ENCODE results near the gene GRAP. TPM values are rescaled to one million over a fixed set of nuclear protein-coding genes. Genes with fewer than 3 reads are reported as not detected.

The GRAP gene
- total and polyA plus RNA-seq, 4 donors, result 0.87 to 6.3 (median 3.2) TPM

GRCh38 chr17:18986541-18987229 is 60.1 kb downstream of the GRAP start:
- 90 to 91% methylated on average over 21 of the region's 21 CpGs for WGBS, 2 donors
- H3K4me1 ChIP-seq (ENCODE audit: control insufficient read depth in 1 of 2, insufficient read depth in 2 of 2, low read length in 2 of 2), result no peaks in the 10 kb centered on the region
- no peak overlapping the region for H3K27ac ChIP-seq (ENCODE audit: low read depth in 1 of 2, low read length in 2 of 2)
- intact Hi-C loops (cut with DNase I), result no loop called here
- no peaks in the 10 kb centered on the region for H3K27me3 ChIP-seq (ENCODE audit: control insufficient read depth in 1 of 2, insufficient read depth in 2 of 2, low read length in 1 of 2)
- ATAC-seq (ENCODE audit: low FRiP score) (no peak), DNase-seq (no peak)
- no peak overlapping the region for H3K4me3 ChIP-seq (ENCODE audit: low read length in 2 of 2)
- peaks cover 0 to 3% of the 10 kb centered on the region in 2 donors for H3K36me3 ChIP-seq (ENCODE audit: control insufficient read depth in 1 of 2, insufficient read depth in 2 of 2, low read length in 1 of 2)
- H3K9me3 ChIP-seq (ENCODE audit: control insufficient read depth, low read length), result no peaks in the 10 kb centered on the region

- Histone ChIP-seq H3K27ac (ENCODE audit: low read depth in 1 of 2, low read length in 2 of 2) (no peak overlapping the region), H3K4me1 (ENCODE audit: control insufficient read depth in 1 of 2, insufficient read depth in 2 of 2, low read length in 2 of 2) (no peaks in the 10 kb centered on the region), H3K27me3 (ENCODE audit: control insufficient read depth in 1 of 2, insufficient read depth in 2 of 2, low read length in 1 of 2) (no peaks in the 10 kb centered on the region), H3K36me3 (ENCODE audit: control insufficient read depth in 1 of 2, insufficient read depth in 2 of 2, low read length in 1 of 2) (peaks cover 0 to 3% of the 10 kb centered on the region in 2 donors), H3K9me3 (ENCODE audit: control insufficient read depth, low read length) (no peaks in the 10 kb centered on the region), H3K4me3 (ENCODE audit: low read length in 2 of 2) (no peak overlapping the region)
- ATAC-seq (ENCODE audit: low FRiP score), result no peak
- 94 to 98% methylated on average over 7 to 9 of the region's 9 CpGs for WGBS, 2 donors
- DNase-seq, result no peak
- intact Hi-C loops (cut with DNase I), result no loop called here
Measured at GRCh38 chr17:18985475-18985874, 61.3 kb downstream of the GRAP start.

GRCh38 chr17:18984273-18985114 is 62.3 kb downstream of the GRAP start:
- peaks cover 0 to 3% of the 10 kb centered on the region in 2 donors for H3K36me3 ChIP-seq (ENCODE audit: control insufficient read depth in 1 of 2, insufficient read depth in 2 of 2, low read length in 1 of 2)
- intact Hi-C loops (cut with DNase I), result no loop called here
- no peaks in the 10 kb centered on the region for H3K4me1 ChIP-seq (ENCODE audit: control insufficient read depth in 1 of 2, insufficient read depth in 2 of 2, low read length in 2 of 2)
- 94 to 96% methylated on average over 21 of the region's 21 CpGs for WGBS, 2 donors
- H3K27me3 ChIP-seq (ENCODE audit: control insufficient read depth in 1 of 2, insufficient read depth in 2 of 2, low read length in 1 of 2), result no peaks in the 10 kb centered on the region
- no peaks in the 10 kb centered on the region for H3K9me3 ChIP-seq (ENCODE audit: control insufficient read depth, low read length)
- no peak for DNase-seq
- ATAC-seq (ENCODE audit: low FRiP score), result no peak
- H3K27ac ChIP-seq (ENCODE audit: low read depth in 1 of 2, low read length in 2 of 2), result no peak overlapping the region
- no peak overlapping the region for H3K4me3 ChIP-seq (ENCODE audit: low read length in 2 of 2)

- WGBS, 2 donors, result 86 to 87% methylated on average over 30 of the region's 30 CpGs
- intact Hi-C loops (cut with DNase I), result no loop called here
- H3K36me3 ChIP-seq (ENCODE audit: control insufficient read depth in 1 of 2, insufficient read depth in 2 of 2, low read length in 1 of 2), result peaks cover 0 to 11% of the 10 kb centered on the region in 2 donors
- H3K9me3 ChIP-seq (ENCODE audit: control insufficient read depth, low read length), result no peaks in the 10 kb centered on the region
- ATAC-seq (ENCODE audit: low FRiP score), result no peak
- H3K27ac ChIP-seq (ENCODE audit: low read depth in 1 of 2, low read length in 2 of 2), result no peak overlapping the region
- H3K4me1 ChIP-seq (ENCODE audit: control insufficient read depth in 1 of 2, insufficient read depth in 2 of 2, low read length in 2 of 2), result no peaks in the 10 kb centered on the region
- H3K4me3 ChIP-seq (ENCODE audit: low read length in 2 of 2), result no peak overlapping the region
- no peaks in the 10 kb centered on the region for H3K27me3 ChIP-seq (ENCODE audit: control insufficient read depth in 1 of 2, insufficient read depth in 2 of 2, low read length in 1 of 2)
- DNase-seq, result no peak
Measured at GRCh38 chr17:18981642-18982424, 64.9 kb downstream of the GRAP start.

GRCh38 chr17:18981335-18981641 is 65.5 kb downstream of the GRAP start:
- Histone ChIP-seq H3K36me3 (ENCODE audit: control insufficient read depth in 1 of 2, insufficient read depth in 2 of 2, low read length in 1 of 2) (peaks cover 0 to 14% of the 10 kb centered on the region in 2 donors), H3K9me3 (ENCODE audit: control insufficient read depth, low read length) (no peaks in the 10 kb centered on the region), H3K27me3 (ENCODE audit: control insufficient read depth in 1 of 2, insufficient read depth in 2 of 2, low read length in 1 of 2) (no peaks in the 10 kb centered on the region), H3K4me1 (ENCODE audit: control insufficient read depth in 1 of 2, insufficient read depth in 2 of 2, low read length in 2 of 2) (no peaks in the 10 kb centered on the region), H3K27ac (ENCODE audit: low read depth in 1 of 2, low read length in 2 of 2) (no peak overlapping the region), H3K4me3 (ENCODE audit: low read length in 2 of 2) (no peak overlapping the region)
- no peak for ATAC-seq (ENCODE audit: low FRiP score)
- intact Hi-C loops (cut with DNase I), result no loop called here
- 91 to 95% methylated on average over 6 of the region's 6 CpGs for WGBS, 2 donors
- DNase-seq, result no peak

- Histone ChIP-seq H3K9me3 (ENCODE audit: control insufficient read depth, low read length) (no peaks in the 10 kb centered on the region), H3K27me3 (ENCODE audit: control insufficient read depth in 1 of 2, insufficient read depth in 2 of 2, low read length in 1 of 2) (no peaks in the 10 kb centered on the region), H3K27ac (ENCODE audit: low read depth in 1 of 2, low read length in 2 of 2) (no peak overlapping the region), H3K36me3 (ENCODE audit: control insufficient read depth in 1 of 2, insufficient read depth in 2 of 2, low read length in 1 of 2) (peaks cover 0 to 14% of the 10 kb centered on the region in 2 donors), H3K4me1 (ENCODE audit: control insufficient read depth in 1 of 2, insufficient read depth in 2 of 2, low read length in 2 of 2) (no peaks in the 10 kb centered on the region), H3K4me3 (ENCODE audit: low read length in 2 of 2) (no peak overlapping the region)
- 83 to 85% methylated on average over 13 of the region's 13 CpGs for WGBS, 2 donors
- ATAC-seq (ENCODE audit: low FRiP score), result no peak
- intact Hi-C loops (cut with DNase I), result no loop called here
- no peak for DNase-seq
Measured at GRCh38 chr17:18980682-18981334, 65.9 kb downstream of the GRAP start.

GRCh38 chr17:18978655-18979054 is 68.1 kb downstream of the GRAP start:
- no peak for DNase-seq
- no peak for ATAC-seq (ENCODE audit: low FRiP score)
- Histone ChIP-seq H3K4me1 (ENCODE audit: control insufficient read depth in 1 of 2, insufficient read depth in 2 of 2, low read length in 2 of 2) (no peaks in the 10 kb centered on the region), H3K4me3 (ENCODE audit: low read length in 2 of 2) (no peak overlapping the region), H3K27me3 (ENCODE audit: control insufficient read depth in 1 of 2, insufficient read depth in 2 of 2, low read length in 1 of 2) (no peaks in the 10 kb centered on the region), H3K27ac (ENCODE audit: low read depth in 1 of 2, low read length in 2 of 2) (no peak overlapping the region), H3K36me3 (ENCODE audit: control insufficient read depth in 1 of 2, insufficient read depth in 2 of 2, low read length in 1 of 2) (peaks cover 0 to 14% of the 10 kb centered on the region in 2 donors), H3K9me3 (ENCODE audit: control insufficient read depth, low read length) (no peaks in the 10 kb centered on the region)
- WGBS, 2 donors, result 93 to 94% methylated on average over 17 of the region's 17 CpGs
- intact Hi-C loops (cut with DNase I), result no loop called here

GRCh38 chr17:18978050-18978449 is 68.7 kb downstream of the GRAP start:
- H3K4me3 ChIP-seq (ENCODE audit: low read length in 2 of 2), result no peak overlapping the region
- ATAC-seq (ENCODE audit: low FRiP score) (no peak), DNase-seq (no peak)
- H3K36me3 ChIP-seq (ENCODE audit: control insufficient read depth in 1 of 2, insufficient read depth in 2 of 2, low read length in 1 of 2), result peaks cover 0 to 14% of the 10 kb centered on the region in 2 donors
- WGBS, 2 donors, result 94% methylated on average over 13 of the region's 13 CpGs
- intact Hi-C loops (cut with DNase I), result no loop called here
- no peaks in the 10 kb centered on the region for H3K9me3 ChIP-seq (ENCODE audit: control insufficient read depth, low read length)
- H3K27me3 ChIP-seq (ENCODE audit: control insufficient read depth in 1 of 2, insufficient read depth in 2 of 2, low read length in 1 of 2), result no peaks in the 10 kb centered on the region
- H3K4me1 ChIP-seq (ENCODE audit: control insufficient read depth in 1 of 2, insufficient read depth in 2 of 2, low read length in 2 of 2), result no peaks in the 10 kb centered on the region
- H3K27ac ChIP-seq (ENCODE audit: low read depth in 1 of 2, low read length in 2 of 2), result no peak overlapping the region

All from aorta (tissue), 5 donors.